ENCODE data around the gene MOSPD2.

DNA sequence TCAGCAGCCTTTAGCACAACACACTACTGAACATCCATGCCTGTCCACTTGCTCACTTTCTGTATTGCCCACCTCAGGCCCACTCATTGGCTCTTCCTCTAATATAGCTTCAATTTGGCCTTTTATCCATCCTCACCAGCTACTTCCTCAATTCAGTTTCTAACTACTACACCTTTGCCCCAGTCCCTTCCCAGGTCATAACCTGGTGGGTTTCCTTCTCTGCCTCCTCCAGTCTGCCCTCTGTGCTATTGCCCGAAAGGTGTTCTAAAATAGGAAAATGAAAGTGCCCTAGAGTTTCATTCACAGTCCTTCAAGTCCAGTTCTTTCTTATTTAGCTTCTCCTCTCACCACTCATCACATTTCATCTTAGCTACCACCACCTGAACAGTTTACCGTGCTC is 23.1 kb downstream of the MOSPD2 start:
- no peak for TF ChIP-seq POLR2AphosphoS5 (IDR thresholded peaks at IDR 0.05; ENCODE audit: low read depth)
- TF ChIP-seq, protein P1, sequence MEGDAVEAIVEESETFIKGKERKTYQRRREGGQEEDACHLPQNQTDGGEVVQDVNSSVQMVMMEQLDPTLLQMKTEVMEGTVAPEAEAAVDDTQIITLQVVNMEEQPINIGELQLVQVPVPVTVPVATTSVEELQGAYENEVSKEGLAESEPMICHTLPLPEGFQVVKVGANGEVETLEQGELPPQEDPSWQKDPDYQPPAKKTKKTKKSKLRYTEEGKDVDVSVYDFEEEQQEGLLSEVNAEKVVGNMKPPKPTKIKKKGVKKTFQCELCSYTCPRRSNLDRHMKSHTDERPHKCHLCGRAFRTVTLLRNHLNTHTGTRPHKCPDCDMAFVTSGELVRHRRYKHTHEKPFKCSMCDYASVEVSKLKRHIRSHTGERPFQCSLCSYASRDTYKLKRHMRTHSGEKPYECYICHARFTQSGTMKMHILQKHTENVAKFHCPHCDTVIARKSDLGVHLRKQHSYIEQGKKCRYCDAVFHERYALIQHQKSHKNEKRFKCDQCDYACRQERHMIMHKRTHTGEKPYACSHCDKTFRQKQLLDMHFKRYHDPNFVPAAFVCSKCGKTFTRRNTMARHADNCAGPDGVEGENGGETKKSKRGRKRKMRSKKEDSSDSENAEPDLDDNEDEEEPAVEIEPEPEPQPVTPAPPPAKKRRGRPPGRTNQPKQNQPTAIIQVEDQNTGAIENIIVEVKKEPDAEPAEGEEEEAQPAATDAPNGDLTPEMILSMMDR (IDR thresholded peaks at IDR 0.05; ENCODE audit: insufficient read depth, low read length), result no peak
